IPS-18c (cell line): Measurements from ENCODE around the gene BTG2.

ENCODE experiments used
- H3K4me3 ChIP-seq: 2 replicates; pipeline ENCODE4 v1.7.0; 2013; ENCODE audit warnings: low read depth, mild to moderate bottlenecking, low read length, moderate library complexity; ENCODE audit not compliant: insufficient read depth
- H3K9me3 ChIP-seq: one replicate; pipeline ENCODE4 v1.6.1; 2013; ENCODE audit warnings: mild to moderate bottlenecking, low read length, moderate library complexity; ENCODE audit not compliant: control insufficient read depth, insufficient read depth

Gene BTG2

DNA sequence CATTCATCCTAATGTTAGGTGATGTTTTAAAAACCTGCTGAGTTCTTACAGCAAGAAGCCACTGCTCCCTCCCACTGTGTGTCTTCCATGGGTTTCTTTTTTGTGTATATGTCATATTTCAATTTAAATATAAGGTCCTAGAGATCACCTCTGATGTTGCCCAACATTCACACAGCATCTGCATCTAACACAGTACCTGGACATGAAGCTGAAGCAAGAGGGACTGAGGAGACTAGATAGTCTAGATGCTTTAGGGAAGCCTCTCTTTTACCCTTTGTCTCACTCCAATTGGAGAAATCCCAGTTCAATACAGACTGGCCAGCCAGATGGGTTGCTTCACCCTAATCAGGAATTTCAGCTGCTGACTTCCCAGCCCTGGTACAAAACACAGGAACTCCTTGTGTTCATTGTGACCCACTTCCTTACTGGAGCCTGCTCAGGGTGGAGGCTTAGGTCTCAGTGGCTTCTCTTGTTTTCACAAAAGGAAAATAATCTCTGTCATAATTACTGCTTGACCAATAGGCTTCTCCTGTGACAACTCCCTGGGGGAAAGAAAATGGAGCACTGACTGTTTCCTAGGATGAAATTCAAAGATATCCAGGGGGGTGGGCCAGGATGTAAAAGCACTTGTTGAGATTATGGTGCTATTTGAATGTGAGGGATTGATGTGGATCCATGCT, 17.3 kb downstream of the BTG2 start:
- H3K4me3 ChIP-seq: no peak overlapping the region
- H3K9me3 ChIP-seq: no peaks in the 10 kb centered on the region

DNA sequence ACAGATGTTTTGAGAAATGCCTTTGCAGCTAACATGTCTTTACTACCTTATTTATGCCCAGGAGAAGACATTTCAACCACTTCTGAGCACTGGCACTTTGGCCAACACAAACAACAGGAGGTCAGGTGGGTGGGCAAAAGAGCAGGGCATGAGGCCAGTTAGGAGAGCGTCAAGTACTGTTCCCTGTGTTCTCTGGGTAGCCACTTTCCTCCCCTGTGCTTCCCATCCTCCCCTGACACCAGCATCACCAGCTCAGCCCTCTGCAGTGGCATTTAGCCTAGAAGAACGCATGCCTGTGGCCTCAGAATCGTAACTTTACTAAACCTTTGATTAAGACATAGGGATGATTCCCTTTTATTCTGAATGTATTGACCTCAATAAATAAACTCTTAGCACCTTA, 18.3 kb downstream of the BTG2 start:
- Histone ChIP-seq H3K4me3 (no peak overlapping the region), H3K9me3 (no peaks in the 10 kb centered on the region)

DNA sequence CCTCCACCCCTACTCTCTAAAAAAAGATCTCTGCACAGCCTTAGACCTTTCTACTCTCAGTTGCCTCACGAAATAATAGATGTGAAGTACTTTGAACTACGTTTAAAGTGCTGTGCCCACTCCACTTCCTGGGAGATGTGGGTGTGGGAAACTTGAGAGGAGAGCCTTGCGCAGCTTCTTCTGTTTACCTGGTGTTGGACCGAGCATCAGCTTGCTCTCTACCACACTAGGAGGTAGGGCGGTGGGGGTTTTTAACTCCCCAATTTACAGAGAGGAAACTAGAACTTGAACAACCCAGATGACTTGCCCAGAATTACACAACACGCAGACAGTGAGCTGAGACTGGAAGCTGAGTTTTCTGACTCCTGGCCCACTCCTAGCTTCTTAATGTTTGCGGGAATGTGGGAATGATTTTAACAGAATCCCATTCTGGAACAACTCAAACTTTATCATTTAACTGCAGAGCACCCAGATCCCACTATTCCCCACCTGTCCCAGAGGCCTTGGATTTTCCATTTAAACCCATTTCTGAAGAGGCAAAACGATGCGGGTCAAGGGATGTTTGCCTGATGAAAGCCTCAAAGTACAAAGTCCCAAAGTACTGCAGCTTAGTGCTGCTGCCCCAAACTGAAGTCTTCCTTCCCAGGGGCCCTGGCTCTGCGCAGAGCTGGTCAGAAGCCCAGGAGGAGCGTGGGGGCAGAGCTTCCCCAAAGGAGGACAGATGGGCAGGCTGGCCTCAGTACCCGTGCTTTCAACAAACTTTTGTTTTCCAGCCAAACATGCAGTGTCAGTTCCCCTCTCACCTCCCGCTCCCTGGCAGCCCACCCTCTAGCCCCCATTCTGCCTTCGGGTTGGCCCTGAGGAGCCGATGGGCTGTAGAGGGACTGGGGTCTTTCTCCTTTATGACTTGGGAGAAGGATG, 19.0 kb downstream of the BTG2 start:
- Histone ChIP-seq H3K4me3 (no peak overlapping the region), H3K9me3 (no peaks in the 10 kb centered on the region)

DNA sequence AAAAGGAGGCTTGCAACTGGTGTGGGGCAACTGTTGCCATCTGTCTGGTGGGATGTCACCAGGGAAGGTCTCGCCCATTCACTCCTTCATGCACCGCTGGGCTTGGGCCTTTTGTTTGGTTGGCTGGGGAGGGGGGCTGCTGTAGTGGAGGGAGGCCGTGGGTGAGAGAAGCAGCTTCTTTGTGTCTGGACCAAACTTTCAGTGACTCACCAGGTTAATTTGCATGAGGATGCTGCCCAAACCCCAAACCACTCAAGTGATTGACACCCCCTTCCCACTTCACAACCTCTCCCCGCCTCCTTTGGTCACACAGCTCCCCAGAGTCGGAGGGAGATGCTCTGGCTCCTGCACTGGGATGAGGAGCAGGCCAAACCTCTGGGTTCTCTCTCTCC, 19.7 kb downstream of the BTG2 start:
- Histone ChIP-seq H3K9me3 (no peaks in the 10 kb centered on the region), H3K4me3 (no peak overlapping the region)

DNA sequence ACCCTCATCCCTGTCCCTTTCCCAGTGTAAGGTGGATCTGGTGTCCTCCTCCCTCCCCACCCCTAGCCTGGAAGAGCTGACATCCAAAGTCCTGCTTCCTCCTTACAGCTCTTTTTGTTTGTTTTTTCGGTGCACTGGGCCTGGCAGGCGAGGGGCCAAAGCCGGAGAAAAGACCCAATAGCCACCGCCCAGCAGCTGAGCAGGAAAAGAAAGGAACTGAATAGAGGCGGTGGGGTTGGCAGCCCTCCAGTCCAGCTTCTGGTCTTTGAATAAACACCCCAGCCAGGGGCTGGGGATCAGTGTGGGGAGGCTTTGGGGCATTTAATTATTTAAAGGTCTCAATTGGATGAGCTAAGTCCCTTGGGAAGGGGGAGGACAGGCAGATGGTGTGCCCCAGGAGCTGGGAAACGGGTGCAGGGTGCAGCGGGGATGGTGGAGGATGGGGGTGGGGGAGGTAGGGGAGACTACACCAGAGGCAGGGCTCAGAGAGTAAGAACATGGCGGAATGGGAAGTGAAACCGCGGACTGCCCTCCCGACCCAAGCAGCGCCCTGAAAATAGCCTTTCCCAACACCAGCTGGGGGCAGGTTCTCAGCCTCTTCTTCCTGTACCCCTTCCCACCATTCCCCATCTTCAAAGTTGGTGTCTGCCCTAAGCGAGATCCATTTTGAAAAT, 20.2 kb downstream of the BTG2 start:
- no peak overlapping the region for H3K4me3 ChIP-seq

DNA sequence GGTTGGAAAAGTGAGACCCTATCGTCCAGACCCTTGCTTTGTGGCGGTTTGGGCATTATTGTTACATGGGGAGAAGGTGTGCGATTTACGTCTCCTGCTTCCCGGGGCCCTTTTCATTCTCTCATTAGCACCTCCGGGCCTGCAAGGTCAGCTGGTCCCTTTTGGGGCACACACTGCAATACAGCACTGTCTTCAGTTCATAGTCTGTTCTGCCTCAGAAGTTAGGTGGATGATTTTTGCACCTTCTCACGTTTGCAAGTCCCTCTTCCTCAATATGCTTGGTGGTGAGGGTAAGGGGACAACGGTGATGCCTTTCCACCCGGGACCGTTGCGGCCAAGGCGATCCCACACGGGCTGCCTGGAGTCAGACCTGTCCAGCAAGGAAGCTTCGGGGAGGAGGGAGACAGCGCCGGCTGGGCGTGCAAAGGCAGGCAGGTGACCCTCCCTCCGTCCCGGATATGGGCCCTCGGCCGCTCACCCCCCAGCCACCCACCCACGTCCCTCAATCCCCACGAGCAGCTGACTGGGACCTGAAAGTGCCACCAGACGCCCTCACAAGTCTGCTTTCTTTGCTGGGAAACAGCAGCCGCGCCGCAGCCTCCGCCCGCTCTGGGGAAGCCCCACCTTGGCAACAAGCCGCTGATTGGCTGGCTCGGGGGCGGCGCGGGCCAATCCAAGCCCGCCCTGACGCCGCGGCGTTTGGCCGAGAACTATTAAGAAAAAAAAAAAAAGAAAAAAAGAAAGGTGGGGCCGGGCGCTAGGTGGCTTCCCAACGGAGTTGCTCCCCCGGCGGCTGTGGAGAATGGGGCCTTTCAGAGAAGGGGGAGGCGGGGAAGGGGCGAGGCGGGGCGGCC, 21.7 kb downstream of the BTG2 start:
- Histone ChIP-seq H3K9me3 (no peaks in the 10 kb centered on the region), H3K4me3 (peak overlapping the region; percentile 61)

More for the DNA sequence above, 20.2 kb downstream of the BTG2 start:
- no peaks in the 10 kb centered on the region for H3K9me3 ChIP-seq

DNA sequence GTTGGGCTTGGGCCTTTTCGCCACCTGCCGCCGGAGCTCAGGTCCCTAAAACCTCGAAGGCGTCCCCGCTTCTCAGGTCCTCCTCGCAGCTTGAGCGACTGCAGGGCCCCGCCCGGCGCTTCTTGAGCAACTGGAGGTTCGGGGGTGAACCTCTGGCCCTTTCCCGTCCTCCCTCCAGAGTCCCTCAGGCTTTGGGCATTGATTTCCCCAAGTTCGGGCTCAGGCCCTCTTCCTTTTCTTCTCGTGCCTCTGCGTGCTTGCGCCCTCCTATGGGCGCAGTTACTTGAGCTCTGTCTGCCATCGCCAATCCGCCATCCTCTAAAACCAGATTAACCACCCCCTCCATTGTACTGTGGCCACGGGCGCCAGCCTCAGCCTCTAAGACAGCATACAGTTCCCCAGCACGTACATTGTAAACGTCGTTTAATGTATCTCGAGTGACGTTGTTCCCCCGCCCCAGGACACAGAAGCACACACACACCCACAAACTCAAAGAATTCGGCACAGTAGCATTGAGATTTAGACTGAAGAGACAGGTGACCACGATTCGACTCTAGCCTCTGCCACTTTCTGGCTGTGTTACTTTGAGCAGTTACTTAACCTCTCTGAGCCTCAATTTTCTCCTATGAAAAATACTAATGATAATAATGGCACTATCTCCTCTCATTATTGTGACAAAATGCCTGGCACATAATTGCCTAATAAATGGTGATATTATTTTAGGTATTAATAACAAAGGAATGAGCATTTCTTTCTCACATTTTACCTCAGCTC, 22.6 kb downstream of the BTG2 start:
- H3K9me3 ChIP-seq: no peaks in the 10 kb centered on the region
- H3K4me3 ChIP-seq: peak overlapping the region; percentile 53

DNA sequence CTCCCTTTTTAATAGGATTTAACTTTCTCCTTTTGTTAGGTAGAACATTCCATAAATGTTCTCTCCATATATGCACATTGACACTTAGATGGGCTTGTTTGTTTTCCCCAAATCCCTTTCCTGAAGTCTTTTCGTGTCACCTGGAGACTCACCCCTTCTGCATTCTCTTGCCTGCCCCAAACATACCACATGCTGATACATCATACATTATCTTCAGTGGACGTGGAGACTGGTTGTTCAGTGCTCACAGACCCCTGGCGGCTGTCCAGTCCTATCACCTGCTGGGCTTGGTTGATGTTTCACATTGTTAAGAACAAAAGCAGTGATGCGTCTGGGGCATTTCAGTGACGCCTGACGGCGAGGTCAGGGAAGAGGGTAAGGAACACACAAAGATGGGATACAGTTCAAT, 23.4 kb downstream of the BTG2 start:
- Histone ChIP-seq H3K9me3 (no peaks in the 10 kb centered on the region), H3K4me3 (no peak overlapping the region)

DNA sequence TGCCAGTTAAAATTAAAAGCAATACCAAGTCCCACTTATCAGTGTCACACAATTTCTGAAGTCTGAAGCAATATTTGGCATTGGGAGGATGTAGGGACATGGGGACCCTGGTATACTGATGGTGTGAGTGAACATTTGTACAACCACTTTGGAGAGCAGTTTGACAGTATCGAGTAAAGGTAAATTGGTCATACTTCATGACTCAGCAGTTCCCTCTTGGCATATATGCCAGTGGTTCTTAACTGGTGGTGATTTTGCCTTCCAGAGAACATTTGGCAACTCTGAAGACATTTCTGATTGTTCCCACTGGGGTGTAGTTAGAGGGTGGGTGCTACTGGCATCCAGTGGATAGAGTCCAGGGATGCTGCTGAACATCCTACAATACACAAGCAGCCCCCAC, 25.9 kb downstream of the BTG2 start:
- Histone ChIP-seq H3K9me3 (no peaks in the 10 kb centered on the region), H3K4me3 (no peak overlapping the region)

DNA sequence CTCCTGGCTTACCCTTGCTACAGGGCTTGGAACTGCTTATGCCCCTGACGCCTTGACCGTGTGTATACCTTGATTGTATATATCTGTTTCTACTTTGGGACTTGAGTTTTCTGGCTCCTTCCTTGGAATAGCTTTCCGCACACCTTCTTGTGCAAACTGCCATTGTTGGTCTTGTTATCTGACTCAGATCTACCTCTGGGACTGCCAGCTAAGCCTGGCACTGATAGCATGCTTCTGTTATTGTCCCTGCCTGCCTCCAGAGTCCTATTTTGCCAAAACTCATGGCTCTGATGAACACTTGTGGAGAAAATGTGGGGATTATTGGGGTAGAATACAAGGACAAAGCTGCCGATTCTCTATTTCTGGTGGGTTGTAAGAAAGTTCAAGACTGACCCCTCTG, 30.2 kb downstream of the BTG2 start:
- Histone ChIP-seq H3K9me3 (no peaks in the 10 kb centered on the region), H3K4me3 (no peak overlapping the region)

DNA sequence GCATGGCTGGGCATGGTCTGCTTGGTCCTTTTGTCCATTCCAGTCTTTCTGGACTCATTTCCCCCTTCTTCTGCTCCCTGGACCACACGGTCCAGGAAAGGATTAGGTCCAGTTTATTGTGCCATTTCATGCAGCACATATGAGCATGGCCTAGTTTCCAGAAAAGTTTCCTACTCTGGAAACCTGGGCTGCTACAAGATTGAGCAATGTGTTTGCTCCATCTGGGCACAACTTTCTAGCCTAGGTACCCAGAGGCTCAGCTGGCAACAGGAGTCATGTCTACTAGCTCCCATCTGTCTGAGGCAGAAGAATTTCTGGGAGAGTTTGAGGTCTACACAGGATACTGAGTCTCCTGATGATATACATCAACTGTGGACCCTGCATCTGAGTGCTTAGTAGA, 30.8 kb downstream of the BTG2 start:
- Histone ChIP-seq H3K4me3 (no peak overlapping the region), H3K9me3 (no peaks in the 10 kb centered on the region)

DNA sequence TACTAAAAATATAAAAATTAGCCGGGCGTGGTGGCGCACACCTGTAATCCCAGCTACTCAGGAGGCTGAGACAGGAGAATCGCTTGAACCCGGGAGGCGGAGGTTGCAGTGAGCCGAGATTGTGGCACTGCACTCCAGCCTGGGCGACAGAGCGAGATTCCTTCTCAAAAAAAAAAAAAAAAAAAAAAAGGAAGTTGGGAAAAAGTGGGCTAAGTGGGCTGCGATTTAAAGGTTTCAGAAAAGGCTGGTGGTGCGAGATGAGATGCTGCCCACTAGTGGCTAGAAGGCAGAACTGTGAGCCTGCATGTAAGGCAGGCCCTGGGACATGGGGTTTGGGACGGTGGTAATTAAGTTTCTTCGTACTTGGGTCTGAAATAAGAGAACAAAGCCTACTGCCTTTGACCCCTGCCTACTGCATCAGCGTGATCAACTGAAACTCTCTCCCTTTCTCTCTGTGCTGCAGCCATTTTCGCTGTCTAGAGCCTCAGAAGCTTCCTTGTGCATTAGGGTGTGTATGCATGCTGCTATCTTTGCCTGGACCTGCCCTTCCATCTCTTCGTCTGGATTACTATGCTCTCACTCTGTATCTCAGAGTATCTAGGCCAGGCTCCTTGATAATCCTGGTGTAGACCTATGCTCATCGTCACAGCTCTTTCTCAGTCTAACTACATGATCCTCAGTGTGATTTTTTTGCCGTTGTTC, 33.2 kb downstream of the BTG2 start:
- H3K9me3 ChIP-seq: no peaks in the 10 kb centered on the region
- no peak overlapping the region for H3K4me3 ChIP-seq

DNA sequence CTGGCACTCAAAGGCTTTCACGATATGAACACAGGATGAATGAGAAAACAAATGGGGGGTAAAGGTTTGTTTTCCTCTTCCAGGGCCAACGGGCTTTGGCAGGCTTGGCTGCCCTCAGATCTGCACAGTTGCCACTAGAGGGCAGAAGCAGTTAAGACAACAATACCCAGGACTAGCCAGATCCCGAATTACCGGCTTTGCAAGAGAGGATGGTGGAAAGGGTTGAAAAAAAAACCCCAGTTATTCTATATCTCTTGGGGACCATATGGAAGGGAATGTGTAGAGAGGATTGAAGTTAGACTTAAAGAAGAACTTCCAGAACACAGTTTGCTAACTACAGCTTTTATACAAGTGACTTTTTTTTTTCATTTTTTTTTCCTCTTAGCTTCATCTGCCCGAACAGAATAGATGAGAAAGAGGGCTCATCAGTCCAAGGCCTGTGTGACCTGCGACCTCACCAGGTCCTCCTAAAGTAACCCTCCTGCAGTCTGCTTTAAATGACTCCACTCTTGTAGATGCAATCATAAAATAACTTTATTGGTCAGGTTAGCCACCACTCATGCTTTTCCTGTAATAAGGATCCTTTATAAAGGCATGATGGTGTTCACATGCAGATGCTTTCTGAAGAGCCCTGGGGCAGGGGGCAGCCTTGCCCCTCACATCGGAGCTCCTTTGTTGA, 34.9 kb downstream of the BTG2 start:
- Histone ChIP-seq H3K9me3 (no peaks in the 10 kb centered on the region), H3K4me3 (no peak overlapping the region; the same call in 1 of the 2 replicates)

DNA sequence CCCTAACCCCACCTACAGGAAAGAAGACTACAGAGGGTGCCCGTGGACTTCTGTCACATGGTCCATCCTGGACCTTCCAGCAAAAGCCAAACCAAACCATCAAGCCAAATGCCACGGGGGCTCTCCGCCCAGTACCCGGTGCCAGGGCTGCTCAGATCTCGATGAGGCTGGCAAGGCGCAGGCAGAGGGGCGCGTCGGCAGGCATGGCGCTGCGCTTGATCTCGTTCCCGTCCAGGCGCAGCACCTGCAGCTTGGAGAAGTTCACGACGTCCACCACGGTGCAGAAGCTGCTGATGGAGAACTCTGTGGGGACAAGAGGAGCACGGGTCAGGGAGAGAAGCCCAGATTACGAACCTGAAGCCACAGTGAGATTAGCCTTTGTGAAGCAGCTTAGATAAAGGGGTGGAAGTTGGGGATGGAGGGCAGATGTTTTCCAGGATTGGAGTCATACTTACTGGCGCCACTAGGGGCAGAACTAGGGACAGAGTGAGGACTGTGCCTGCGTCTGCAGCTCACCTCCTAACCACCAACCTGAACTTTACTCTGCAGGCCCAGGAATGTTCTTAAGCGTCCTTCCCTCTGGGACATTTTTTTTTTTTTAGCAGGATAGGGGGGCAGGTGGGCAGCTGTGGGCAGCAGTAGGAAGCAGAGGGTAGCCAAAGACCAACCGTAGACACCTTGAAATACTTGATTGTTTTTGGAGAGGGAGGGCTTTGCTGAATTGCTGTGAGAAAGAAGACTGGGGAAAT, 37.0 kb downstream of the BTG2 start:
- no peaks in the 10 kb centered on the region for H3K9me3 ChIP-seq
- no peak overlapping the region for H3K4me3 ChIP-seq
